Esophagus squamous epithelium (tissue), 5 donors: ENCODE data around the gene CCDC97. TPM values are rescaled to one million over a fixed set of nuclear protein-coding genes. Genes with fewer than 3 reads are reported as not detected.
"Not testable (repeated sequence)": the region's sequence is repeated elsewhere in the genome, so short reads cannot be mapped to it uniquely, and the experiment has no call there.

ENCODE experiments used
- DNase-seq: peaks from one replicate; lab custom pipeline; 2025; lab: John Stamatoyannopoulos, UW
- H3K27ac ChIP-seq, 4 donors: fragments of 200-600 bp; sonication (generic); one replicate each; pipeline ENCODE4 v1.5.1; 2016 to 2019; ENCODE audit warnings: mild to moderate bottlenecking in 1 of 4
- H3K27me3 ChIP-seq, 4 donors: fragments of 200-600 bp; sonication (generic); 1 replicate in 3 of 4; 2 replicates in 1 of 4; pipeline versions ENCODE4 v1.5.1 to v1.6.0; 2017 to 2021; ENCODE audit warnings: antibody characterized with exemption in 1 of 4
- H3K36me3 ChIP-seq, 3 donors: fragments of 200-600 bp; sonication (generic); one replicate each; pipeline ENCODE4 v1.5.1; 2016 to 2019
- H3K4me1 ChIP-seq, 3 donors: fragments of 200-600 bp; sonication (generic); one replicate each; pipeline ENCODE4 v1.5.1; 2017 to 2019
- H3K4me3 ChIP-seq, 4 donors: fragments of 200-600 bp; sonication (generic); 1 replicate in 3 of 4; 2 replicates in 1 of 4; pipeline ENCODE4 v1.5.1; 2016 to 2019; ENCODE audit warnings: mild to moderate bottlenecking in 2 of 4, moderate library complexity in 1 of 4
- H3K9me3 ChIP-seq, 3 donors: fragments of 200-600 bp; sonication (generic); one replicate each; pipeline ENCODE4 v1.5.1; 2016 to 2019
- CTCF ChIP-seq, 6 experiments: fragments of 450-650 bp in 4 of 6; fragments of 200-600 bp in 2 of 6; sonication (generic) in 2 of 6; IDR thresholded peaks; one replicate each; pipeline ENCODE4 v1.5.1; 2016 to 2019; ENCODE audit warnings: antibody characterized with exemption in 6 of 6, mild to moderate bottlenecking in 4 of 6, moderate library complexity in 4 of 6
- POLR2A ChIP-seq, 4 donors: fragments of 450-650 bp; IDR thresholded peaks; one replicate each; pipeline ENCODE4 v1.6.1; 2017; ENCODE audit warnings: antibody characterized with exemption in 4 of 4, mild to moderate bottlenecking in 4 of 4, moderate library complexity in 3 of 4
- WGBS, 2 donors: methylation state at CpG; one replicate each; pipeline ENCODE4 v1.1.5; 2018; 5-methylcytosine and 5-hydroxymethylcytosine counted together
- intact Hi-C: fragments of 100-400 bp; cut with DNase I; formaldehyde crosslinking; loops from one replicate; pipeline ENCODE4 v1.15.0; 2022
- total RNA-seq, 4 donors: library from RNA; depleted of rRNA; stranded (reverse); fragments of >200 nt; gene quantifications; one replicate each; pipeline ENCODE4 v1.1.0, GENCODE V29; 2016
- donor health status: DM: yes; HTN: yes; CAD: no.

Gene CCDC97
- total RNA-seq, 4 donors from 2014 or later: 9.4 to 19.5 (median 14.7) TPM

GRCh38 chr19:41334793-41335192 is 24.8 kb downstream of the CCDC97 start:
- peaks cover 0 to 84% (median 22%) of the 10 kb centered on the region in 3 donors for H3K36me3 ChIP-seq
- H3K4me3 ChIP-seq: no peak overlapping the region
- H3K27ac ChIP-seq: peak overlapping the region in 1 of 4 donors; percentile 36
- 69 to 75% methylated on average over 4 to 5 of the region's 5 CpGs for WGBS, 2 donors
- no peak for TF ChIP-seq CTCF (IDR thresholded peaks at IDR 0.05)
- no peak for TF ChIP-seq POLR2A (IDR thresholded peaks at IDR 0.05)
- H3K4me1 ChIP-seq: peaks cover 0 to 20% (median 0%) of the 10 kb centered on the region in 3 donors
- no peaks in the 10 kb centered on the region for H3K27me3 ChIP-seq
- intact Hi-C loops: no loop called here
- no peak for DNase-seq
- H3K9me3 ChIP-seq: no peaks in the 10 kb centered on the region

GRCh38 chr19:41335467-41335866 is 25.5 kb downstream of the CCDC97 start:
- H3K36me3 ChIP-seq: peaks cover 0 to 84% (median 24%) of the 10 kb centered on the region in 3 donors
- H3K27ac ChIP-seq: no peak overlapping the region

GRCh38 chr19:41339936-41340335 is 30.0 kb downstream of the CCDC97 start:
- peaks cover 5 to 94% (median 40%) of the 10 kb centered on the region in 3 donors for H3K36me3 ChIP-seq
- WGBS, 2 donors: 96% methylated on average over 4 to 5 of the region's 5 CpGs
- TF ChIP-seq CTCF (IDR thresholded peaks at IDR 0.05): no peak
- TF ChIP-seq POLR2A (IDR thresholded peaks at IDR 0.05): no peak
- H3K27ac ChIP-seq: no peak overlapping the region
- no peaks in the 10 kb centered on the region for H3K27me3 ChIP-seq
- peaks cover 0 to 7% (median 0%) of the 10 kb centered on the region in 3 donors for H3K4me1 ChIP-seq
- DNase-seq: no peak
- H3K9me3 ChIP-seq: no peaks in the 10 kb centered on the region
- H3K4me3 ChIP-seq: no peak overlapping the region
- intact Hi-C loops: no loop called here

More at GRCh38 chr19:41335467-41335866, 25.5 kb downstream of the CCDC97 start:
- intact Hi-C loops: no loop called here
- Histone ChIP-seq H3K27me3 (no peaks in the 10 kb centered on the region), H3K4me1 (peaks cover 0 to 15% (median 0%) of the 10 kb centered on the region in 3 donors), H3K4me3 (no peak overlapping the region), H3K9me3 (no peaks in the 10 kb centered on the region)
- DNase-seq: no peak
- no peak for TF ChIP-seq CTCF (IDR thresholded peaks at IDR 0.05)
- TF ChIP-seq POLR2A (IDR thresholded peaks at IDR 0.05): no peak
- WGBS, 2 donors: 79 to 80% methylated on average over 8 to 10 of the region's 10 CpGs

GRCh38 chr19:41341669-41342490 is 31.9 kb downstream of the CCDC97 start:
- H3K27me3 ChIP-seq: no peaks in the 10 kb centered on the region
- H3K4me1 ChIP-seq: no peaks in the 10 kb centered on the region
- peaks cover 5 to 98% (median 46%) of the 10 kb centered on the region in 3 donors for H3K36me3 ChIP-seq
- 85 to 92% methylated on average over 13 to 17 of the region's 20 CpGs for WGBS, 2 donors
- peak in 1 of 6 experiments; percentile 14 for TF ChIP-seq CTCF (IDR thresholded peaks at IDR 0.05)
- TF ChIP-seq POLR2A (IDR thresholded peaks at IDR 0.05): no peak
- H3K27ac ChIP-seq: no peak overlapping the region
- DNase-seq: no peak
- no peaks in the 10 kb centered on the region for H3K9me3 ChIP-seq
- no peak overlapping the region for H3K4me3 ChIP-seq
- intact Hi-C loops: no loop called here

GRCh38 chr19:41344162-41344561 is 34.2 kb downstream of the CCDC97 start:
- Histone ChIP-seq H3K4me1 (peaks cover 0 to 12% (median 3%) of the 10 kb centered on the region in 3 donors), H3K36me3 (peaks cover 5 to 90% (median 51%) of the 10 kb centered on the region in 3 donors), H3K9me3 (no peaks in the 10 kb centered on the region), H3K27ac (no peak overlapping the region), H3K4me3 (no peak overlapping the region), H3K27me3 (no peaks in the 10 kb centered on the region)
- TF ChIP-seq POLR2A (IDR thresholded peaks at IDR 0.05): no peak
- no peak for TF ChIP-seq CTCF (IDR thresholded peaks at IDR 0.05)
- intact Hi-C loops: no loop called here
- WGBS, 2 donors: 85 to 100% methylated on average over 2 of the region's 2 CpGs
- no peak for DNase-seq

- intact Hi-C loops: not testable (repeated sequence)
- WGBS, 2 donors: 89 to 95% methylated on average over 6 to 9 of the region's 9 CpGs
Measured at GRCh38 chr19:41346916-41347315, 36.9 kb downstream of the CCDC97 start.

More at GRCh38 chr19:41346916-41347315, 36.9 kb downstream of the CCDC97 start:
- H3K27ac ChIP-seq, H3K27me3 ChIP-seq, H3K9me3 ChIP-seq, H3K4me3 ChIP-seq, DNase-seq: not testable (repeated sequence)
- Histone ChIP-seq H3K4me1 (peaks cover 14 to 39% (median 17%) of the 10 kb centered on the region in 3 donors), H3K36me3 (peaks cover under 1 to 64% (median 32%) of the 10 kb centered on the region in 3 donors)
